Measurements from ENCODE around the gene CNTN5. TPM values are rescaled to one million over a fixed set of nuclear protein-coding genes. Genes with fewer than 3 reads are reported as not detected.

Gene CNTN5
- total RNA-seq, 1 donor: not detected

DNA sequence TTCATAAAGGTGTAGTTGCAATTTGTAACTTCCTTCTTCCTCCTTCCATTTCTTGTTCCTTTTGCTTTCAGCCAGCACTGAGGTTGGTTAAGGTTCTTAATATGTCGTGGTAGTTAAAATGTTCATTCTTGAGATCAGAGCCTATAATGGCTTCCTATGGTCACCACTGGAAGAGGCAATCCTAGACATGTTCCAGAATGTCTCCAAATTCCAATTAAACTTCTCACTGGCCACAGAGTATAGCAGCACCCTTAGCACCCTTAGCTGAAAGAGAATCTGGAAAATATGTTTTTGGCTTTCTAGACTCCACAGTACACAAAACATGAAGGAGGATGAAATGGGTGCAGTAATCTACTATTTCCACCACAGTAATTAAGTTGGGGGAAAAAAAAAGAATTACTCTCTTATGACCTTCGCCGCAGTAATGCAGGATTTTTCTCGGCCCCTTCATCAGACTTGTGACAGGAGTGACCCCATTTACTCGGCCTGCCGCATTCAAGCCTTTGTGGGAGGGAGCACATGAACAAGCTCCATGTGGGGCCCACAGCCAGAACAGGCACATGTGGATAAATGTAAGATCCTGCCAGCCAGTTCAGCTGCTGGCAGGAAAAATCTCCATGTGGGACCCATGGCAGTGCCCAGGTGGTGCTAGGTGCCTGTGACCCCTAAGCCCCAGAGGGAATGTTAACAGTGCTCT, 1317.5 kb downstream of the CNTN5 start:
- no peak overlapping the region for H3K4me3 ChIP-seq (ENCODE audit: low read length)
- no peaks in the 10 kb centered on the region for H3K9me3 ChIP-seq (ENCODE audit: low read depth, low read length)
- no peaks in the 10 kb centered on the region for H3K4me1 ChIP-seq (ENCODE audit: insufficient read depth, low read length)
- H3K27me3 ChIP-seq (ENCODE audit: insufficient read depth, low read length): no peaks in the 10 kb centered on the region

- H3K9me3 ChIP-seq (ENCODE audit: low read depth, low read length): no peaks in the 10 kb centered on the region
- H3K27me3 ChIP-seq (ENCODE audit: insufficient read depth, low read length): no peaks in the 10 kb centered on the region
- H3K4me3 ChIP-seq (ENCODE audit: low read length): no peak overlapping the region
- no peaks in the 10 kb centered on the region for H3K4me1 ChIP-seq (ENCODE audit: insufficient read depth, low read length)
These were observed 1319.9 kb downstream of the CNTN5 start for GRCh38 chr11:100340466-100341319.

GRCh38 chr11:100353083-100353482, 1332.3 kb downstream of the CNTN5 start:
- Histone ChIP-seq H3K4me3 (ENCODE audit: low read length) (no peak overlapping the region), H3K4me1 (ENCODE audit: insufficient read depth, low read length) (no peaks in the 10 kb centered on the region), H3K9me3 (ENCODE audit: low read depth, low read length) (no peaks in the 10 kb centered on the region), H3K27me3 (ENCODE audit: insufficient read depth, low read length) (no peaks in the 10 kb centered on the region)

DNA sequence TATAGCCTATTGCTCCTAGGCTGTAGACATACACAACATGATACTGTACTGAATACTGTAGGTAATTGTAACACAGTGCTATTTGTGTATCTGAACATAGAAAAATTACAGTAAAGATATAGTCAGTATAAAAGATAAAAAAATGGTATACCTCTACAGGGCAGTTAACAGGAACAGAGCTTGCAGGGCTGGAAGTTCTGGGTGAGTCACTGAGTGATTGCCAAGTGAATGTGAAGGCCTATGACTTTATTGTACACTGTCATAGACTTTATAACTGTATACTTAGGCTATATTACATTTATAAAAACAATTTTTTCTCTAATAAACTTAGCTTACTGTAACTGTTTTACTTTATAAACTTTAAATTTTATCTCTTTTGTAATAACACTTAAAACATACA, 1334.0 kb downstream of the CNTN5 start:
- Histone ChIP-seq H3K4me3 (ENCODE audit: low read length) (no peak overlapping the region), H3K27me3 (ENCODE audit: insufficient read depth, low read length) (no peaks in the 10 kb centered on the region), H3K4me1 (ENCODE audit: insufficient read depth, low read length) (no peaks in the 10 kb centered on the region), H3K9me3 (ENCODE audit: low read depth, low read length) (peaks cover 4% of the 10 kb centered on the region)

GRCh38 chr11:100356035-100356434, 1335.3 kb downstream of the CNTN5 start:
- Histone ChIP-seq H3K9me3 (ENCODE audit: low read depth, low read length) (peaks cover 4% of the 10 kb centered on the region), H3K4me3 (ENCODE audit: low read length) (no peak overlapping the region), H3K27me3 (ENCODE audit: insufficient read depth, low read length) (no peaks in the 10 kb centered on the region), H3K4me1 (ENCODE audit: insufficient read depth, low read length) (no peaks in the 10 kb centered on the region)

- Histone ChIP-seq H3K4me3 (ENCODE audit: low read length) (no peak overlapping the region), H3K27me3 (ENCODE audit: insufficient read depth, low read length) (no peaks in the 10 kb centered on the region), H3K9me3 (ENCODE audit: low read depth, low read length) (peaks cover 9% of the 10 kb centered on the region), H3K4me1 (ENCODE audit: insufficient read depth, low read length) (no peaks in the 10 kb centered on the region)
These were observed 1338.5 kb downstream of the CNTN5 start for GRCh38 chr11:100359281-100359680.

GRCh38 chr11:100367892-100368291, 1347.1 kb downstream of the CNTN5 start:
- no peaks in the 10 kb centered on the region for H3K27me3 ChIP-seq (ENCODE audit: insufficient read depth, low read length)
- no peak overlapping the region for H3K4me3 ChIP-seq (ENCODE audit: low read length)
- H3K4me1 ChIP-seq (ENCODE audit: insufficient read depth, low read length): no peaks in the 10 kb centered on the region
- peaks cover 8% of the 10 kb centered on the region for H3K9me3 ChIP-seq (ENCODE audit: low read depth, low read length)

GRCh38 chr11:100383357-100383865, 1362.7 kb downstream of the CNTN5 start:
- no peaks in the 10 kb centered on the region for H3K4me1 ChIP-seq (ENCODE audit: insufficient read depth, low read length)
- no peak overlapping the region for H3K4me3 ChIP-seq (ENCODE audit: low read length)
- no peaks in the 10 kb centered on the region for H3K27me3 ChIP-seq (ENCODE audit: insufficient read depth, low read length)
- H3K9me3 ChIP-seq (ENCODE audit: low read depth, low read length): no peaks in the 10 kb centered on the region

- Histone ChIP-seq H3K9me3 (ENCODE audit: low read depth, low read length) (no peaks in the 10 kb centered on the region), H3K27me3 (ENCODE audit: insufficient read depth, low read length) (no peaks in the 10 kb centered on the region), H3K4me3 (ENCODE audit: low read length) (no peak overlapping the region), H3K4me1 (ENCODE audit: insufficient read depth, low read length) (no peaks in the 10 kb centered on the region)
These were observed 1375.5 kb downstream of the CNTN5 start for GRCh38 chr11:100396266-100396665.

GRCh38 chr11:100397401-100397800, 1376.7 kb downstream of the CNTN5 start:
- H3K4me3 ChIP-seq (ENCODE audit: low read length): no peak overlapping the region
- H3K27me3 ChIP-seq (ENCODE audit: insufficient read depth, low read length): no peaks in the 10 kb centered on the region
- H3K9me3 ChIP-seq (ENCODE audit: low read depth, low read length): no peaks in the 10 kb centered on the region
- H3K4me1 ChIP-seq (ENCODE audit: insufficient read depth, low read length): no peaks in the 10 kb centered on the region

GRCh38 chr11:100403816-100404215, 1383.1 kb downstream of the CNTN5 start:
- no peak overlapping the region for H3K4me3 ChIP-seq (ENCODE audit: low read length)
- H3K27me3 ChIP-seq (ENCODE audit: insufficient read depth, low read length): no peaks in the 10 kb centered on the region
- no peaks in the 10 kb centered on the region for H3K4me1 ChIP-seq (ENCODE audit: insufficient read depth, low read length)
- H3K9me3 ChIP-seq (ENCODE audit: low read depth, low read length): no peaks in the 10 kb centered on the region

- no peaks in the 10 kb centered on the region for H3K27me3 ChIP-seq (ENCODE audit: insufficient read depth, low read length)
- no peak overlapping the region for H3K4me3 ChIP-seq (ENCODE audit: low read length)
- no peaks in the 10 kb centered on the region for H3K4me1 ChIP-seq (ENCODE audit: insufficient read depth, low read length)
- no peaks in the 10 kb centered on the region for H3K9me3 ChIP-seq (ENCODE audit: low read depth, low read length)
These were observed 1384.2 kb downstream of the CNTN5 start for GRCh38 chr11:100404907-100405306.
